Duodenal mucosa (tissue), 2 donors: Measurements from ENCODE around the gene PLEKHF1.
"Not testable (repeated sequence)": the region's sequence is repeated elsewhere in the genome, so short reads cannot be mapped to it uniquely, and the experiment has no call there.

Experiments used
- H3K27ac ChIP-seq: one replicate; pipeline ENCODE4 v1.7.0; 2013; ENCODE audit warnings: low read depth, low read length
- H3K27me3 ChIP-seq, 2 donors: one replicate each; pipeline ENCODE4 v1.7.0; 2013; ENCODE audit warnings: low read length in 2 of 2, control low read depth in 1 of 2; ENCODE audit not compliant: insufficient read depth in 2 of 2, control insufficient read depth in 1 of 2
- H3K36me3 ChIP-seq, 2 donors: one replicate each; pipeline ENCODE4 v1.7.0; 2013; ENCODE audit warnings: low read length in 2 of 2, control low read depth in 1 of 2; ENCODE audit not compliant: insufficient read depth in 2 of 2, control insufficient read depth in 1 of 2
- H3K4me1 ChIP-seq, 2 donors: one replicate each; pipeline ENCODE4 v1.7.0; 2013; ENCODE audit warnings: low read length in 2 of 2, control low read depth in 1 of 2; ENCODE audit not compliant: insufficient read depth in 2 of 2, control insufficient read depth in 1 of 2
- H3K4me3 ChIP-seq, 2 donors: one replicate each; pipeline ENCODE4 v1.7.0; 2013; ENCODE audit warnings: low read length in 2 of 2, low read depth in 1 of 2
- H3K9ac ChIP-seq, 2 donors: one replicate each; pipeline ENCODE4 v1.7.0; 2013; ENCODE audit warnings: low read length in 2 of 2, low read depth in 1 of 2
- H3K9me3 ChIP-seq, 2 donors: one replicate each; pipeline ENCODE4 v1.7.0; 2013; ENCODE audit warnings: low read length in 2 of 2, control low read depth in 1 of 2; ENCODE audit not compliant: control insufficient read depth in 1 of 2

The PLEKHF1 gene

GRCh38 chr19:29664753-29665214, 477 bp upstream of the PLEKHF1 start:
- Histone ChIP-seq H3K27ac (peak overlapping the region; percentile 41), H3K4me3 (peak overlapping the region; percentile 56 to 75), H3K4me1 (peaks cover 20 to 33% of the 10 kb centered on the region in 2 donors), H3K9ac (peak overlapping the region in 1 of 2 donors; percentile 43), H3K27me3 (no peaks in the 10 kb centered on the region), H3K9me3 (no peaks in the 10 kb centered on the region), H3K36me3 (no peaks in the 10 kb centered on the region)

DNA sequence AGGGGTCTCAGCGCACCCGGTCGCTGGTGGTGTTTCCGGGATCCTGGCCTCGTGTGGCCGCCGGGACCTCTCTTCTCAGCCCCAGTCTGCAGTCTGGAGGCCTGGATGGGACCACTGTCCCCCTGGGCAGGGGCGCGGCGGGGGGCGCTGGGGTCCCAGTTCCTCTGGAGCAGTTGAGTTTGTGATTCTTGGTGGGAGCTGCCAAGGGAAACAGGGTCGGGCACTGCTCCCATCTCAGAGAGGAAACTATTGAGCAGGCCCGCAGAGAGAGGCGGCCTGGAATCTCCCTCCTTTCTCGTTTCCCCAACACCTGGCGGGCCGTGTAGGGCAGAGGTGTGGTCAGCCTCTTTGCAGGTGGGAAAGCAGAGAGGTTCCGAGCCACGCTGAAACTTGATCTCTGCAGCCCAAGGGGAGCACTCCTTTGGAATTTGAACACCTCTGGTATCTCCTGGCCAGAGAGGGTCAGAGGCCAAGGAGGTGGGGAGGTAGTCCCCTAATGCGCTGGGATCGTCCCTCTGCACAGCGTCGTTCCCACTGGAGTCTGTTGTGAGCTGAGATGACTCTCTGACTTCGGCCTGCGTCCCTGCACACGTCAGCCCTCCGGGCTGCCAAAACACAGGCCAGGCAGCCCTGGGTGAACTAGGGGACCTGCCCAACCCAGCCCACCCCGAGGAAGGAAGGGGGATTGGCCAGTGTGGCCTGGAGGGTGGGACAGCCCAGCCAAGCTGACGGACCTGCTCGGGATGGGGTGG, 741 bp downstream of the PLEKHF1 start:
- Histone ChIP-seq H3K9ac (peak overlapping the region; percentile 68 to 74), H3K4me3 (peak overlapping the region; percentile 75 to 81), H3K27ac (peak overlapping the region; percentile 46), H3K36me3 (no peaks in the 10 kb centered on the region), H3K27me3 (no peaks in the 10 kb centered on the region), H3K4me1 (peaks cover 20 to 33% of the 10 kb centered on the region in 2 donors), H3K9me3 (no peaks in the 10 kb centered on the region)

DNA sequence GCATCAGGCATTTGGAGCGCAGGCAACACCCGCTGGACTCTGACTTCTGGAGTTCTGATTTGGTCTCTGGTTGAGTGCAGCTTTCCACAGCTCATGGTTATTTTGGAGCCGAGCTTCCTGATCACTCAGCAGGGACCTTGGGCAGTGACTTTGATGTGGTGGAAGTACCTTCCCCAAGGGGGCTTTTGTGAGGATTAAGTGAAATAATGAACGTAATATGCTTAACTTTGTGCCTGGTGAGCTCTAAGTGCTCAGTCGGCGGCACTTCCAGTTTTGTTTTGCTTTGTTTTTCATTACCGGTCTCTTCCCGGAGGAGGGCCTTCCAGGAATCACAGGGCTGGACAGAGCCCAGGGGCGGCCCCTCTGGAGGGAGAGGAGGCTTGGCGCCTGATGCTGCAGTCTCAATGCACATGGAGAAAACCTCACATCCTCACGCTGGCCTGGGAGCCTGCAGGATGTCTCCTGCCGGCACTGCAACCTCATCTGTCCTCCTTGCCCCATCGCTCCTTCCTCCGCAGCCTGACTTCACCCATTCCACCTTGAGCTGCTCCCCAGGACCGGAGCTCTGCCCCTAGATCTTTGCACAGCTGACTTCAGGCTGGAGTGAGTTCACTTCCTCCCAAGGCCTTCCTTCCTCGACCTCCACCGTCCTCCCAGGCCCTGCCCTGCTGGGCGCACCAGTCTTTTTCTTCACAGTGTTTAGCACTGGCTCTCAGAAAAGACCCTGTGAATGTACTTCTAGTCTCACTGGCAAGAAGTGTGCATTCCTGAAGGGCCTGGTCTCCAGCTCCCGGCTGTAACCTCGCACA, 1.5 kb downstream of the PLEKHF1 start:
- no peaks in the 10 kb centered on the region for H3K27me3 ChIP-seq
- H3K4me1 ChIP-seq: peaks cover 20 to 38% of the 10 kb centered on the region in 2 donors
- H3K27ac ChIP-seq: peak overlapping the region; percentile 46
- H3K9me3 ChIP-seq: no peaks in the 10 kb centered on the region
- H3K4me3 ChIP-seq: peak overlapping the region; percentile 75 to 81
- H3K9ac ChIP-seq: peak overlapping the region; percentile 68 to 74
- H3K36me3 ChIP-seq: no peaks in the 10 kb centered on the region

- Histone ChIP-seq H3K9me3 (no peaks in the 10 kb centered on the region), H3K4me3 (peak overlapping the region; percentile 75 to 81), H3K9ac (no peak overlapping the region), H3K36me3 (no peaks in the 10 kb centered on the region), H3K4me1 (peaks cover 15 to 39% of the 10 kb centered on the region in 2 donors), H3K27me3 (no peaks in the 10 kb centered on the region), H3K27ac (no peak overlapping the region)
Observed at GRCh38 chr19:29667387-29667783, 2.1 kb downstream of the PLEKHF1 start.

DNA sequence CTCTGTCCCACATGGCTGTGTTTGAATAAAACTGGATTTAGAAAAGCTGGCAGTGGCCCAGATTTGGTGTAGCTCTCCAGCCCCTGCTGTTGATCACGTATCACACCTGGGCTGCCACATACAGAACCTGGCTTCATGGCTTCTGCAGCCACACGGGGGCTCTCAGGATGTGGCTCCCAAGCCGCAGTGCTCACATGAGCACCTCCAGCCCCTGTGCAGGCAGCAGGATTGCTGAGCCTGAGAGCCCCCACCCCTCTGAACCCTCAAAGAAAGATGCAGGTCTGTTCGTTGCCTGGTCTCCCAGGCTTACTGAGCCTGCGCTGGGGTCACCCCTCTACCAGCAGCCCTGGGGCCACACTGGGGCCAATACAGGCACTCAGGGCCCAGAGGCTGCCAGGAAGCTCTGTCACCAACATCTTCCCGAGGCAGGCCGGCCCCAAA, 2.7 kb downstream of the PLEKHF1 start:
- H3K4me1 ChIP-seq: peaks cover 10 to 35% of the 10 kb centered on the region in 2 donors
- peak overlapping the region; percentile 42 for H3K27ac ChIP-seq
- H3K36me3 ChIP-seq: no peaks in the 10 kb centered on the region
- peak overlapping the region in 1 of 2 donors; percentile 16 for H3K4me3 ChIP-seq
- no peak overlapping the region for H3K9ac ChIP-seq
- no peaks in the 10 kb centered on the region for H3K9me3 ChIP-seq
- no peaks in the 10 kb centered on the region for H3K27me3 ChIP-seq

DNA sequence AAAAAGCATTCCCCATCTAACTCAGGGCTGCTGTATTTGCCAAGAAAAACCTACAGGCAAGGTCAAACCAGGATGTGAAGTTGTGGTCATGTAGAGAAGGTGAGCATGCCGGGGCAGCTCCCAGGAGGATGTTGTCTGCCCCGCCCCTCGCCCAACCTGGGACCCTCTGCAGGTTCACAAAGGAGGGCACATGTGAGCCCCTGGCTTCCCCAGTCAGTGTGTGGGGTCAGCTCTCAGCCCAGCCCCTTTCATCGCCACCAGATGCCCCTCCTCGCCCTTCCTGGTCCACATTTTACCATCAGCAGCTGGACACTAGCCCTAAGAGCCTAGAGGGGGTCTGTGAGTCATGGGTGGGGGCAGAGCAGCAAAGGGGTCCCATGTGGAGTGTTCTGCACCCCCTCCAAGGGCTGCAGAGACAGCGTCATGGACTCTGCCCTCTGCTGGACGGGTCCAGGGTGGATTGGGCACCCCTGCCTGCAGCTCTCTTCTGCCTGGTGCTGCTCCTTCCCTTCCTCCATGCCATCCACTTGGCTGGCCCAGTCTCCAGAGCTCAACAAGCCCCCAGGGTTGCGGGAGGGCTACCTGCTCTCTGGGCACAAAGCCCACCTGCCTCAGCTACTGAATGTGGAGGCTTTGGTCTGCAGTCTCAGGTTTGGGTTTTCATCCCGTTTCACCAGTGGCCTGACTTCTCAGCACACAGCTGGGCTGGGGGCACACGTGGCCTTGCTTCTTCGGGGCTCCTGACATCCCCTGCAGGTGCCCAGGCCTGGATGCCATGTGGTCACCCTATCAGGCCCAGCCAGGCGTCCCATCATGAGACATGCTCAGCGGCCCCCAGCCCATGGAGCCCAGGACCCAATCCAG, 3.7 kb downstream of the PLEKHF1 start:
- no peaks in the 10 kb centered on the region for H3K27me3 ChIP-seq
- peaks cover 8 to 33% of the 10 kb centered on the region in 2 donors for H3K4me1 ChIP-seq
- H3K4me3 ChIP-seq: no peak overlapping the region
- no peak overlapping the region for H3K9ac ChIP-seq
- peaks cover 0 to 3% of the 10 kb centered on the region in 2 donors for H3K36me3 ChIP-seq
- H3K9me3 ChIP-seq: no peaks in the 10 kb centered on the region
- H3K27ac ChIP-seq: no peak overlapping the region

DNA sequence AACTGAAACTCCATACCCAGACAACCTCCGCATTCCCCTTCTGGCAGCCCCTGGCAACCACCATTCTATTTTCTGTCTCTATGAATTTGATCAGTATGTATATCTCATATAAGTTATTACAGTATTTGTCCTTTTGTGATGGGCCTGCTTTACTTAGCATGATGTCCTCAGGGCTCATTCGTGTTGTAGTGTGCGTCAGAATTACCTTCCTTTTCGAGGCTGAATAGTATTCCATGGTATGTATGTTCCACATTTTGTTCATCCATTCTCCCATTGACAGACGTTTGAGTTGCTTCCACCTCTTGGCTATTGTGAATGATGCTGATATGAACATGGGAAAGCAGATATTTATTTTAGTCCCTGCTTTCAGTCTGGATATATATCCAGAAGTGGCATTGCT, 5.0 kb downstream of the PLEKHF1 start:
- peaks cover 12 to 15% of the 10 kb centered on the region in 2 donors for H3K36me3 ChIP-seq
- no peaks in the 10 kb centered on the region for H3K9me3 ChIP-seq
- no peak overlapping the region for H3K27ac ChIP-seq
- no peaks in the 10 kb centered on the region for H3K27me3 ChIP-seq
- no peak overlapping the region for H3K9ac ChIP-seq
- H3K4me1 ChIP-seq: peaks cover 8 to 33% of the 10 kb centered on the region in 2 donors
- no peak overlapping the region for H3K4me3 ChIP-seq

DNA sequence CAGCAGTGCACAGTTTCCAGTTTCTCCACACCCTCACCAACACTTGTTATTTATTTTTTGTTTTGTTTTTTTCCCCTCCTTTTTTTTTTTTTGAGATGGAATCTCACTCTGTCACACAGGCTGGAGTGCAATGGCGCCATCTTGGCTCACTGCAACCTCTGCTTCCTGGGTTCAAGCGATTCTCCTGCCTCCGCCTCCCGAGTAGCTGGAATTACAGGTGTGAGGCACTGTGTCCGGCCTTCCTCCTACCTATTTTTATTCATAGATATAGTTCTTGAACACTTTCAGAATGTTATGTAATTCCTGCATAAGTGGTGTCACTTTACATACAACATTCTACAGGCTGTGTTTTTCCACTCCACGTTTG, 5.7 kb downstream of the PLEKHF1 start:
- H3K9me3 ChIP-seq, H3K9ac ChIP-seq, H3K27me3 ChIP-seq, H3K27ac ChIP-seq, H3K4me3 ChIP-seq: not testable (repeated sequence)
- H3K36me3 ChIP-seq: peaks cover 12 to 22% of the 10 kb centered on the region in 2 donors
- peaks cover 8 to 28% of the 10 kb centered on the region in 2 donors for H3K4me1 ChIP-seq

- no peak overlapping the region for H3K27ac ChIP-seq
- H3K9ac ChIP-seq: no peak overlapping the region
- no peaks in the 10 kb centered on the region for H3K27me3 ChIP-seq
- peak overlapping the region in 1 of 2 donors; percentile 28 for H3K4me3 ChIP-seq
- peaks cover 7 to 24% of the 10 kb centered on the region in 2 donors for H3K4me1 ChIP-seq
- H3K36me3 ChIP-seq: peaks cover 12 to 22% of the 10 kb centered on the region in 2 donors
- H3K9me3 ChIP-seq: no peaks in the 10 kb centered on the region
Observed at GRCh38 chr19:29671393-29672160, 6.3 kb downstream of the PLEKHF1 start.
